ENCODE measurements around the gene GTF2I. TPM values are rescaled to one million over a fixed set of nuclear protein-coding genes. Genes with fewer than 3 reads are reported as not detected.

The GTF2I gene
- total RNA-seq: 75.7 and 145 TPM in 2 replicates

DNA sequence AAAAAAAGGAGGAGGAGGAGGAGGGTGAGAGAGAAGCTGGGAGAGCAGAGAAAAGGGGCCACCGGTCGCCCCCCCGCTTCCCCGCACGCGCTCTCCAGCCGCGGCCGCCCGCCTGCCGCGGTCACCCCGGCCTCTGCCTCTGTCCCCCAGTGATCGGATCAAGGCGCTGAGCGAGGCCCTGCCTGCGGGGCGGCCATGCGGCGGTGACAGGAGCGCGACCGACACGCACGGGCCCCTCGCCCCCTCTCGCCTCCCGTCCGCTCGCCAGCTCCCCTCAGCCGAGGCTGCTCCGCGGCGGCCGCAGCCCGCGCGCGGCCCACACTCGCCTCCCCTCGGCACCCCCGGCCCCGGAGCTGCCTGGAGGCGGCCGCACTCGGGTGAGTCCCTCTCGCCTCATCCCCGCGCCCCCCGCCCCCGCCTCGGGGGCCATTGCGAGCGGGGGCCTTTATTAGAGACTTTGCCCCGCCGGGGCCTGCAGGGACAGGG, at the start of gene GTF2I:
TSS of gene GTF2I (plus strand) at position 27 of the 486 bp plus-strand sequence. CDS start 31,411 bp downstream, outside the sequence.

DNA sequence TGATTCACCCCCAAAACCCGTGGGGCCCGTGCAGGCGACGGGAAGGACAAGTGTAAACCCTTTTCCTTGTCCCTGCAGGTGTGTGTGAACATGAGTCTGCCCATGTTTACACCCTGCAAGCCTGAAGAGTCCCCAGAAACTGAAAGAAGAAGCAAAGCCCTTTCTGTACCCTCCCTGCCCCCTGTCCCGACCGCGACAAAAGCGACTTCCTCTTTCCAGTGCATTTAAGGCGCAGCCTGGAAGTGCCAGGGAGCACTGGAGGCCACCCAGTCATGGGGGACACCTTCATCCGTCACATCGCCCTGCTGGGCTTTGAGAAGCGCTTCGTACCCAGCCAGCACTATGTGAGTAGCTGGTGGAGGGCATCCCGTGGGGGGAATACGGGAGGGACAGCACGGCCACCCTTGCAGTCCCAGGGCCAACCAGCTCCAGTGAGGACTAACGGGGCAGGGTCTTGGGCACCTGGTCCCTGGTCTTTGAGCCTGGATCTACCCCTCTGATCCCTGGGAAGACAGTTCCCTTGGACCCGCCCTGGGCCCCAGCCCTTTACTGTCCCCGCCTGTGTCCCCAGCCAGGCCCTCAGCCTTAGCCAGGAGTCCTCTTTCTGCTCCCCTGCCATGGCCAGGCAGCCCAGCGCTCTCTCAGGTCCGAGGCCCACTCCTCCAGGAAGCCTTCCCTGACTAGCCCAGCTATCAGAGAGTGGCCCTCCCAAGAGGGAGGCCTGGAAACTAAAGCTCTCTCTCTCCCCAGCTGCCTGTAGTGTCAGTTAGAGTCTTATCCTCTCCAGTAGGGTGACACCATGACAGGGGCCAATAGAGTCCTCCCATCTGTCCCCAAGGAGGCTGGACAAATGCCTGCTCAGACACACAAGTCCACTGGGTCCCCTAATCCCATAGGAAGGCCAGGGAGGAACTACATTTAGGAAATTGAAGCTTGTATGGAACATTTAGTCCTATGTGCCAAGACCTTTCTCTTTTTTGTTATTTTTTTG, 116.5 kb downstream of the GTF2I start, which contains the start of gene NCF1:
TSS of gene NCF1 (plus strand) at position 252 of the 991 bp plus-strand sequence. CDS start at position 273, 21 bp downstream.

Other genes with a start within 250 kb of the GTF2I start
- 16.5 and 21.4 TPM in 2 replicates for gene GTF2IRD1, start 203.8 kb upstream of the GTF2I start, total RNA-seq
- gene NCF1, start 116.3 kb downstream of the GTF2I start, total RNA-seq: 0.29 TPM in 1 of 2 replicates, not detected in the other
- 4.3 and 7.2 TPM in 2 replicates for gene GTF2IRD2, start 193.9 kb downstream of the GTF2I start, total RNA-seq